Measurements from ENCODE around the gene RNF157.

DNA sequence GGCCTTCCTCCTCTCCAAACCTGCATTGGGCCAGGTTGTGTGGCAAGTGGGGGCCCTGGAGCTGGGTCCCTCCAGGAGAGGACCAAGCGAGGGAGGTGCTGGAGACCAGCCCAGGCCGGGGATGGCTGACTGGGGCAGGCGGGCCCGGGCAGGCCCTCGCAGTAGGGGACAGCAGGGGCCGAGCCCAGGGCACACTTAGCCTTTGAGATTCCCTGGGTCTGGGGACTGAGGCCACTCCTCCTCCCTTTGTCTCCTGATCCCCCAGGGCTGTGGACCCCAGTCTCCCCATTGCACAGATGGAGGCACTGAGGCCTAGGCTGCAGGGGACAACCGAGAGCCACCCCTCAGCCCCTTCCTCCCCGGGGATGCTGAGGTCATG is 104.5 kb downstream of the RNF157 start:
- TF ChIP-seq, protein P1, sequence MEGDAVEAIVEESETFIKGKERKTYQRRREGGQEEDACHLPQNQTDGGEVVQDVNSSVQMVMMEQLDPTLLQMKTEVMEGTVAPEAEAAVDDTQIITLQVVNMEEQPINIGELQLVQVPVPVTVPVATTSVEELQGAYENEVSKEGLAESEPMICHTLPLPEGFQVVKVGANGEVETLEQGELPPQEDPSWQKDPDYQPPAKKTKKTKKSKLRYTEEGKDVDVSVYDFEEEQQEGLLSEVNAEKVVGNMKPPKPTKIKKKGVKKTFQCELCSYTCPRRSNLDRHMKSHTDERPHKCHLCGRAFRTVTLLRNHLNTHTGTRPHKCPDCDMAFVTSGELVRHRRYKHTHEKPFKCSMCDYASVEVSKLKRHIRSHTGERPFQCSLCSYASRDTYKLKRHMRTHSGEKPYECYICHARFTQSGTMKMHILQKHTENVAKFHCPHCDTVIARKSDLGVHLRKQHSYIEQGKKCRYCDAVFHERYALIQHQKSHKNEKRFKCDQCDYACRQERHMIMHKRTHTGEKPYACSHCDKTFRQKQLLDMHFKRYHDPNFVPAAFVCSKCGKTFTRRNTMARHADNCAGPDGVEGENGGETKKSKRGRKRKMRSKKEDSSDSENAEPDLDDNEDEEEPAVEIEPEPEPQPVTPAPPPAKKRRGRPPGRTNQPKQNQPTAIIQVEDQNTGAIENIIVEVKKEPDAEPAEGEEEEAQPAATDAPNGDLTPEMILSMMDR (IDR thresholded peaks at IDR 0.05), result no peak
- TF ChIP-seq EP300 (IDR thresholded peaks at IDR 0.05; ENCODE audit: low read depth), result no peak

Measured in transverse colon (tissue), 3 donors.